K562 (cell line): ENCODE data around the gene SRSF6. TPM values are rescaled to one million over a fixed set of nuclear protein-coding genes. Genes with fewer than 3 reads are reported as not detected.

Experiments
- ATF7 ChIP-seq: fragments of 450-650 bp; IDR thresholded peaks from 2 replicates; pipeline ENCODE4 v1.7.1; 2014; ENCODE audit warnings: mild to moderate bottlenecking, moderate library complexity
- CHD1 ChIP-seq: fragments of 200-600 bp; sonication (generic); IDR thresholded peaks from one replicate; pipeline ENCODE4 v1.6.1; 2012; ENCODE audit warnings: mild to moderate bottlenecking, moderate library complexity, low read length, inconsistent platforms
- ELF2 ChIP-seq: fragments of 250-450 bp; sonication (Bioruptor Pico); IDR thresholded peaks from 2 replicates; pipeline ENCODE4 v1.5.0; 2021; ENCODE audit warnings: mild to moderate bottlenecking
- NCOA6 ChIP-seq: fragments of 450-650 bp; IDR thresholded peaks from 2 replicates; pipeline ENCODE4 v1.6.1; 2017; ENCODE audit warnings: mild to moderate bottlenecking
- PHB ChIP-seq: fragments of 250-450 bp; sonication (Bioruptor Pico); IDR thresholded peaks from 2 replicates; pipeline ENCODE4 v1.5.0; 2021
- POLR2A ChIP-seq: fragments of 450-650 bp; conservative IDR thresholded peaks from 2 replicates; pipeline ENCODE4 v1.6.1; 2016
- SIN3B ChIP-seq: fragments of 450-650 bp; IDR thresholded peaks from 2 replicates; pipeline ENCODE4 v1.6.1; 2017; ENCODE audit warnings: low read depth, mild to moderate bottlenecking, moderate library complexity
- ZBTB7A ChIP-seq: IDR thresholded peaks from 2 replicates; pipeline ENCODE4 v1.6.1; 2011; ENCODE audit warnings: low read depth, mild to moderate bottlenecking, low read length, moderate library complexity, borderline replicate concordance; ENCODE audit not compliant: control insufficient read depth
- ZNF239 ChIP-seq: fragments of 250-450 bp; sonication (Bioruptor Pico); IDR thresholded peaks from 2 replicates; pipeline ENCODE4 v1.4.0; 2020; ENCODE audit warnings: mild to moderate bottlenecking
- ZNF263 ChIP-seq: sonication (generic); formaldehyde crosslinking; IDR thresholded peaks from 2 replicates; pipeline ENCODE4 v1.8.0; 2022; ENCODE audit warnings: mild to moderate bottlenecking, missing genetic modification reagents, borderline replicate concordance
- ZNF830 ChIP-seq: fragments of 250-450 bp; sonication (Bioruptor Pico); IDR thresholded peaks from 2 replicates; pipeline ENCODE4 v1.5.0; 2021; ENCODE audit warnings: mild to moderate bottlenecking
- polyA plus RNA-seq, 8 experiments: library from polyadenylated mRNA; depleted of rRNA in 4 of 8; stranded (reverse) in 5 of 8; unstranded in 3 of 8; fragments of >200 nt; fragmentation: Nextera tagmentation in 2 of 8; fragmentation: Illumina TruSeq in 1 of 8; extraction: Ambion mirVana in 2 of 8; extraction: Trizol in 1 of 8; gene quantifications; 2 replicates each; pipeline versions ENCODE4 v1.2.1 to v1.2.3, GENCODE V29; 2011 to 2014; ENCODE audit warnings: inconsistent platforms in 1 of 8, missing spikeins in 1 of 8
- total RNA-seq, 7 experiments: library from RNA; depleted of rRNA in 6 of 7; stranded (reverse); fragments of >200 nt in 6 of 7; fragmentation: Illumina TruSeq in 2 of 7; extraction: Trizol in 2 of 7; gene quantifications; 2 replicates each; pipeline versions ENCODE4 v1.2.1 to v1.2.3, GENCODE V29; 2011 to 2021; ENCODE audit warnings: low replicate concordance in 1 of 7
- TF ChIP-seq, protein P1 (sequence below): fragments of 150-350 bp; IDR thresholded peaks from 2 replicates; pipeline ENCODE4 v1.6.1; 2014; ENCODE audit warnings: low read depth, mild to moderate bottlenecking, low read length, borderline replicate concordance
- TF ChIP-seq, protein P2 (sequence below), 2 experiments: IDR thresholded peaks; 2 replicates each; pipeline ENCODE4 v1.6.1; 2011; ENCODE audit warnings: borderline replicate concordance in 1 of 2, control low read depth in 1 of 2, low read depth in 1 of 2, low read length in 1 of 2, mild to moderate bottlenecking in 1 of 2, mixed read lengths in 1 of 2, moderate library complexity in 1 of 2; ENCODE audit not compliant: insufficient read depth in 1 of 2, insufficient read length in 1 of 2, poor library complexity in 1 of 2, severe bottlenecking in 1 of 2; ENCODE audit errors: extremely low read depth in 1 of 2
- TF ChIP-seq, protein P3 (sequence below): fragments of 200-800 bp; sonication (Bioruptor generic); IDR thresholded peaks from 2 replicates; pipeline ENCODE4 v1.6.1; 2016; ENCODE audit warnings: missing genetic modification characterization, missing compliant biosample characterization
- TF ChIP-seq, protein P4 (sequence below): sonication (generic); formaldehyde crosslinking; IDR thresholded peaks from 2 replicates; pipeline ENCODE4 v1.8.1; 2023; ENCODE audit warnings: mild to moderate bottlenecking, missing genetic modification reagents

The SRSF6 gene
- total and polyA plus RNA-seq, 9 of the 15 experiments (the other 6 are each of a cell fraction or from before 2014, with no cell fraction given): 52.4 to 165 (median 117) TPM

DNA sequence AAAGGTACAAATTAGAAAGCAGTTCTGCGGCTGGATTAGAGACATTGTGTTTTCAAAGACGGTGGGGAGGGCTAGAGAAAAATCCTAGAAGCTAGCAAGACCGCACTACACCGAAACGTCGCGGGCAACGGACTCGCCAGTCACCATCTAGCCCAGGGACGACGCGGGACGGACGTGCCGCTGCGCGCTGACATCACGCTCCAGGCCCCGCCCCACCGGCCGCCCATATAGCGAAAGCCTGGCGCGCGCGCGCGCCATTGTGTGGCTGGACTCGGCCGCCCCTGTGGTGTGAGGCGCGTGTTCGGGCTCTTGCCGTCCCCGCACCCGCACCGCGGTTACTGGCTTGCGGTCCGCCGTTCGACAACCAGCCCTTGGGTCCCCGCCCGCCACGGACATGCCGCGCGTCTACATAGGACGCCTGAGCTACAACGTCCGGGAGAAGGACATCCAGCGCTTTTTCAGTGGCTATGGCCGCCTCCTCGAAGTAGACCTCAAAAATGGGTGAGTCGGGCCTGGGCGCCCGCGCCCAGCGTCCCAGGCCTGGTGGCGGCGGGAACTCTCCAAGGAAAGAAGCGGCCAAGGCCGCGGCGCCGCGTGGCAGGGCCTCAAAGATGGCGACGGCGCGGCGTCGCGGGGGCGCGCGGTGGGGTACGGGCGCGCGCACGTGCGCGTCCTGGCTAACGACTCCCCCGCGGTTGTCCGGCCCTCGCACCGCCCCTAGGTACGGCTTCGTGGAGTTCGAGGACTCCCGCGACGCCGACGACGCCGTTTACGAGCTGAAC lies at the start of gene SRSF6 (continued):
- TF ChIP-seq, protein P1, sequence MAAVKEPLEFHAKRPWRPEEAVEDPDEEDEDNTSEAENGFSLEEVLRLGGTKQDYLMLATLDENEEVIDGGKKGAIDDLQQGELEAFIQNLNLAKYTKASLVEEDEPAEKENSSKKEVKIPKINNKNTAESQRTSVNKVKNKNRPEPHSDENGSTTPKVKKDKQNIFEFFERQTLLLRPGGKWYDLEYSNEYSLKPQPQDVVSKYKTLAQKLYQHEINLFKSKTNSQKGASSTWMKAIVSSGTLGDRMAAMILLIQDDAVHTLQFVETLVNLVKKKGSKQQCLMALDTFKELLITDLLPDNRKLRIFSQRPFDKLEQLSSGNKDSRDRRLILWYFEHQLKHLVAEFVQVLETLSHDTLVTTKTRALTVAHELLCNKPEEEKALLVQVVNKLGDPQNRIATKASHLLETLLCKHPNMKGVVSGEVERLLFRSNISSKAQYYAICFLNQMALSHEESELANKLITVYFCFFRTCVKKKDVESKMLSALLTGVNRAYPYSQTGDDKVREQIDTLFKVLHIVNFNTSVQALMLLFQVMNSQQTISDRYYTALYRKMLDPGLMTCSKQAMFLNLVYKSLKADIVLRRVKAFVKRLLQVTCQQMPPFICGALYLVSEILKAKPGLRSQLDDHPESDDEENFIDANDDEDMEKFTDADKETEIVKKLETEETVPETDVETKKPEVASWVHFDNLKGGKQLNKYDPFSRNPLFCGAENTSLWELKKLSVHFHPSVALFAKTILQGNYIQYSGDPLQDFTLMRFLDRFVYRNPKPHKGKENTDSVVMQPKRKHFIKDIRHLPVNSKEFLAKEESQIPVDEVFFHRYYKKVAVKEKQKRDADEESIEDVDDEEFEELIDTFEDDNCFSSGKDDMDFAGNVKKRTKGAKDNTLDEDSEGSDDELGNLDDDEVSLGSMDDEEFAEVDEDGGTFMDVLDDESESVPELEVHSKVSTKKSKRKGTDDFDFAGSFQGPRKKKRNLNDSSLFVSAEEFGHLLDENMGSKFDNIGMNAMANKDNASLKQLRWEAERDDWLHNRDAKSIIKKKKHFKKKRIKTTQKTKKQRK: no peak
- peak; percentile 93 for TF ChIP-seq PHB (CRISPR knock-in tag)
- no peak; the same call in 1 of the 2 replicates for TF ChIP-seq ZNF239 (CRISPR knock-in tag)
- peak; percentile 64; the same call in 1 of the 2 replicates for TF ChIP-seq ELF2 (CRISPR knock-in tag)
- TF ChIP-seq POLR2A: peak; percentile 99
- peak; percentile 99 for TF ChIP-seq CHD1
- TF ChIP-seq ZBTB7A: no peak
- TF ChIP-seq ZNF830: peak; percentile 96
- TF ChIP-seq, protein P2, sequence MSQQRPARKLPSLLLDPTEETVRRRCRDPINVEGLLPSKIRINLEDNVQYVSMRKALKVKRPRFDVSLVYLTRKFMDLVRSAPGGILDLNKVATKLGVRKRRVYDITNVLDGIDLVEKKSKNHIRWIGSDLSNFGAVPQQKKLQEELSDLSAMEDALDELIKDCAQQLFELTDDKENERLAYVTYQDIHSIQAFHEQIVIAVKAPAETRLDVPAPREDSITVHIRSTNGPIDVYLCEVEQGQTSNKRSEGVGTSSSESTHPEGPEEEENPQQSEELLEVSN (IDR thresholded peaks at IDR 0.05; ENCODE audit: borderline replicate concordance in 1 of 2, extremely low read depth in 1 of 2, insufficient read depth in 1 of 2, insufficient read length in 1 of 2, low read depth in 1 of 2, low read length in 1 of 2, poor library complexity in 1 of 2, severe bottlenecking in 1 of 2): peak; percentile 62 to 75
- peak; percentile 63; the same call in 1 of the 2 replicates for TF ChIP-seq ZNF263 (CRISPR knock-in tag)
- TF ChIP-seq, protein P3, sequence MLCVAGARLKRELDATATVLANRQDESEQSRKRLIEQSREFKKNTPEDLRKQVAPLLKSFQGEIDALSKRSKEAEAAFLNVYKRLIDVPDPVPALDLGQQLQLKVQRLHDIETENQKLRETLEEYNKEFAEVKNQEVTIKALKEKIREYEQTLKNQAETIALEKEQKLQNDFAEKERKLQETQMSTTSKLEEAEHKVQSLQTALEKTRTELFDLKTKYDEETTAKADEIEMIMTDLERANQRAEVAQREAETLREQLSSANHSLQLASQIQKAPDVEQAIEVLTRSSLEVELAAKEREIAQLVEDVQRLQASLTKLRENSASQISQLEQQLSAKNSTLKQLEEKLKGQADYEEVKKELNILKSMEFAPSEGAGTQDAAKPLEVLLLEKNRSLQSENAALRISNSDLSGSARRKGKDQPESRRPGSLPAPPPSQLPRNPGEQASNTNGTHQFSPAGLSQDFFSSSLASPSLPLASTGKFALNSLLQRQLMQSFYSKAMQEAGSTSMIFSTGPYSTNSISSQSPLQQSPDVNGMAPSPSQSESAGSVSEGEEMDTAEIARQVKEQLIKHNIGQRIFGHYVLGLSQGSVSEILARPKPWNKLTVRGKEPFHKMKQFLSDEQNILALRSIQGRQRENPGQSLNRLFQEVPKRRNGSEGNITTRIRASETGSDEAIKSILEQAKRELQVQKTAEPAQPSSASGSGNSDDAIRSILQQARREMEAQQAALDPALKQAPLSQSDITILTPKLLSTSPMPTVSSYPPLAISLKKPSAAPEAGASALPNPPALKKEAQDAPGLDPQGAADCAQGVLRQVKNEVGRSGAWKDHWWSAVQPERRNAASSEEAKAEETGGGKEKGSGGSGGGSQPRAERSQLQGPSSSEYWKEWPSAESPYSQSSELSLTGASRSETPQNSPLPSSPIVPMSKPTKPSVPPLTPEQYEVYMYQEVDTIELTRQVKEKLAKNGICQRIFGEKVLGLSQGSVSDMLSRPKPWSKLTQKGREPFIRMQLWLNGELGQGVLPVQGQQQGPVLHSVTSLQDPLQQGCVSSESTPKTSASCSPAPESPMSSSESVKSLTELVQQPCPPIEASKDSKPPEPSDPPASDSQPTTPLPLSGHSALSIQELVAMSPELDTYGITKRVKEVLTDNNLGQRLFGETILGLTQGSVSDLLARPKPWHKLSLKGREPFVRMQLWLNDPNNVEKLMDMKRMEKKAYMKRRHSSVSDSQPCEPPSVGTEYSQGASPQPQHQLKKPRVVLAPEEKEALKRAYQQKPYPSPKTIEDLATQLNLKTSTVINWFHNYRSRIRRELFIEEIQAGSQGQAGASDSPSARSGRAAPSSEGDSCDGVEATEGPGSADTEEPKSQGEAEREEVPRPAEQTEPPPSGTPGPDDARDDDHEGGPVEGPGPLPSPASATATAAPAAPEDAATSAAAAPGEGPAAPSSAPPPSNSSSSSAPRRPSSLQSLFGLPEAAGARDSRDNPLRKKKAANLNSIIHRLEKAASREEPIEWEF (CRISPR knock-in tag): peak; percentile 84; the same call in 1 of the 2 replicates
- peak; percentile 8; the same call in 1 of the 2 replicates for TF ChIP-seq SIN3B
- no peak; the same call in none of the 2 replicates for TF ChIP-seq NCOA6
- TF ChIP-seq, protein P4, sequence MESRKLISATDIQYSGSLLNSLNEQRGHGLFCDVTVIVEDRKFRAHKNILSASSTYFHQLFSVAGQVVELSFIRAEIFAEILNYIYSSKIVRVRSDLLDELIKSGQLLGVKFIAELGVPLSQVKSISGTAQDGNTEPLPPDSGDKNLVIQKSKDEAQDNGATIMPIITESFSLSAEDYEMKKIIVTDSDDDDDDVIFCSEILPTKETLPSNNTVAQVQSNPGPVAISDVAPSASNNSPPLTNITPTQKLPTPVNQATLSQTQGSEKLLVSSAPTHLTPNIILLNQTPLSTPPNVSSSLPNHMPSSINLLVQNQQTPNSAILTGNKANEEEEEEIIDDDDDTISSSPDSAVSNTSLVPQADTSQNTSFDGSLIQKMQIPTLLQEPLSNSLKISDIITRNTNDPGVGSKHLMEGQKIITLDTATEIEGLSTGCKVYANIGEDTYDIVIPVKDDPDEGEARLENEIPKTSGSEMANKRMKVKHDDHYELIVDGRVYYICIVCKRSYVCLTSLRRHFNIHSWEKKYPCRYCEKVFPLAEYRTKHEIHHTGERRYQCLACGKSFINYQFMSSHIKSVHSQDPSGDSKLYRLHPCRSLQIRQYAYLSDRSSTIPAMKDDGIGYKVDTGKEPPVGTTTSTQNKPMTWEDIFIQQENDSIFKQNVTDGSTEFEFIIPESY (CRISPR knock-in tag): peak; percentile 80
- TF ChIP-seq ATF7: peak; percentile 87
